GM19324 (cell line): Measurements from ENCODE around the gene TAGLN2.

ENCODE experiments used
- ATAC-seq: cut with Tn5 transposase; IDR thresholded peaks from one replicate; pipeline ENCODE4 v1.9.1; 2021; ENCODE audit warnings: mild to moderate bottlenecking, moderate library complexity; ENCODE audit not compliant: unreplicated experiment, low FRiP score

Gene TAGLN2

GRCh38 chr1:159937054-159937750 is 11.9 kb upstream of the TAGLN2 start:
- no peak for ATAC-seq

- no peak for ATAC-seq
Measured at GRCh38 chr1:159936273-159936904, 11.1 kb upstream of the TAGLN2 start.

- no peak for ATAC-seq
Measured at GRCh38 chr1:159935719-159936272, 10.5 kb upstream of the TAGLN2 start.

GRCh38 chr1:159935305-159935704 is 10.0 kb upstream of the TAGLN2 start:
- no peak for ATAC-seq

- no peak for ATAC-seq
Measured at GRCh38 chr1:159934136-159935039, 9.1 kb upstream of the TAGLN2 start.

GRCh38 chr1:159933347-159933746 is 8.0 kb upstream of the TAGLN2 start:
- ATAC-seq: no peak

GRCh38 chr1:159932296-159933285 is 7.3 kb upstream of the TAGLN2 start:
- ATAC-seq: no peak

- ATAC-seq: no peak
Measured at GRCh38 chr1:159931795-159932173, 6.5 kb upstream of the TAGLN2 start.

GRCh38 chr1:159931101-159931794 is 5.9 kb upstream of the TAGLN2 start:
- ATAC-seq: no peak

- ATAC-seq: no peak
Measured at GRCh38 chr1:159930634-159931033, 5.3 kb upstream of the TAGLN2 start.

GRCh38 chr1:159930216-159930615 is 4.9 kb upstream of the TAGLN2 start:
- ATAC-seq: no peak

GRCh38 chr1:159929155-159930051 is 4.1 kb upstream of the TAGLN2 start:
- ATAC-seq: no peak

GRCh38 chr1:159928491-159929050 is 3.3 kb upstream of the TAGLN2 start:
- ATAC-seq: no peak

GRCh38 chr1:159927849-159928431 is 2.6 kb upstream of the TAGLN2 start:
- ATAC-seq: no peak

- ATAC-seq: no peak
Measured at GRCh38 chr1:159927211-159927848, 2.0 kb upstream of the TAGLN2 start.

- ATAC-seq: no peak
Measured at GRCh38 chr1:159925719-159926078, 392 bp upstream of the TAGLN2 start.
